ENCODE measurements around the gene DRAP1. TPM values are rescaled to one million over a fixed set of nuclear protein-coding genes. Genes with fewer than 3 reads are reported as not detected.

DRAP1 gene
- total RNA-seq, 4 donors from 2014 or later: 64.5 to 134 (median 93.3) TPM

DNA sequence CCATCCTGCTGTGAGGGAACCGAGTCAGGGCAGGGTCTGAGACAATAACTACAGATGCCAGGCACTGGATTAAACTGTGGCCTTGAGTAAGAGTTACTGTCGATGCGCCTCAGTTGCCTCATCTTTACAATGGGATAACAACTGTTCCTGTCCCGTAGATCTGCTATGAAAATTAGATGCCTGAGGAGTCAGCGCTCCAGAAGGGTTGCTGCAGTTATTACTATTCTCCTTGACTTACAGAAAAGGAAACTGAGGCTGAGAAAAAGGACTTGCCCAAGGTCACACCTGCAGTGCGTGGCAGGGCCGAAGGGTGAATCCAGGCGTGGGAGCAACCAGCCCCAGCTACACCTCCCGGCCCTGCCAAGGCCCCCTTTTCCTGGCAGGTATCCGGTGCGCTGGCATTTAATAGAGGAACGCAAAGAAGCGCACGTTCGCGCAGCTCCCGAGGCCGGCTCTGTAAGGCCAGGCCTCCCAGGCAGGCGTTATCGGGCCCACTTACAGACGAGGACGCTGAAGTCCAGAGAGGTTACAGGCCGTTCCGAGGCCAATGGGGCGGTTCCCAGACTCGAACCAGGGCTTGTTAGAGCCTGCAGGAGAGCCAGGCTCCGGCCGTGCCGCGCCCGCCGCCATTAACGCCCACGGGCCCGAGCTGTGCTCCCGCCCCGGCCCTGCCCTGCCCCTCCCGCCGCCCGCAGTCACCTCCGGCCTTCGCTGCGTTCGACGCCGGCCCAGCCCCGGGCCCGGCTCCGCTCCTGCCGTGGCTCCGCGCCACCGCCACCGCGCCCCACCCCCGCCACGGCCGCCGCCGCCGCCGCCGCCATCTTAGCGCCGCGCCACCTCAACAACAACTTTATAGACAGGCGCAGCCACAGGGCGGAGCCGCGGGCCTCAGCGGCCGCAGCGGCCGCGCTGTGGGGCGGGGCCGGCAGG lies 750 bp upstream of the DRAP1 start, which contains the start of gene C11orf68:
Gene C11orf68 (minus strand): TSS at position 852 of the 930 bp plus-strand sequence. CDS start 31 bp downstream, at position 821.
- TF ChIP-seq, protein P1, sequence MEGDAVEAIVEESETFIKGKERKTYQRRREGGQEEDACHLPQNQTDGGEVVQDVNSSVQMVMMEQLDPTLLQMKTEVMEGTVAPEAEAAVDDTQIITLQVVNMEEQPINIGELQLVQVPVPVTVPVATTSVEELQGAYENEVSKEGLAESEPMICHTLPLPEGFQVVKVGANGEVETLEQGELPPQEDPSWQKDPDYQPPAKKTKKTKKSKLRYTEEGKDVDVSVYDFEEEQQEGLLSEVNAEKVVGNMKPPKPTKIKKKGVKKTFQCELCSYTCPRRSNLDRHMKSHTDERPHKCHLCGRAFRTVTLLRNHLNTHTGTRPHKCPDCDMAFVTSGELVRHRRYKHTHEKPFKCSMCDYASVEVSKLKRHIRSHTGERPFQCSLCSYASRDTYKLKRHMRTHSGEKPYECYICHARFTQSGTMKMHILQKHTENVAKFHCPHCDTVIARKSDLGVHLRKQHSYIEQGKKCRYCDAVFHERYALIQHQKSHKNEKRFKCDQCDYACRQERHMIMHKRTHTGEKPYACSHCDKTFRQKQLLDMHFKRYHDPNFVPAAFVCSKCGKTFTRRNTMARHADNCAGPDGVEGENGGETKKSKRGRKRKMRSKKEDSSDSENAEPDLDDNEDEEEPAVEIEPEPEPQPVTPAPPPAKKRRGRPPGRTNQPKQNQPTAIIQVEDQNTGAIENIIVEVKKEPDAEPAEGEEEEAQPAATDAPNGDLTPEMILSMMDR (IDR thresholded peaks at IDR 0.05): peak in 1 of 5 experiments; percentile 18
- TF ChIP-seq EP300 (IDR thresholded peaks at IDR 0.05) (peak in 1 of 2 donors; percentile 65), POLR2A (IDR thresholded peaks at IDR 0.05) (peak; percentile 48 to 69)
- Histone ChIP-seq H3K9me3 (no peaks in the 10 kb centered on the region), H3K36me3 (peaks cover 0 to 23% (median 4%) of the 10 kb centered on the region in 3 donors), H3K27ac (peak within 1 kb of the TSS; percentile 84 to 98 (median 96)), H3K27me3 (no peaks in the 10 kb centered on the region), H3K4me3 (peak within 1 kb of the TSS; percentile 76 to 99 (median 88)), H3K4me1 (peaks cover 4 to 56% (median 42%) of the 10 kb centered on the region in 4 donors)
- no peak for DNase-seq (ENCODE audit: low spot score in 2 of 2)
- 5 to 26% methylated on average over 13 to 58 of the region's 77 CpGs for WGBS, 2 donors

DNA sequence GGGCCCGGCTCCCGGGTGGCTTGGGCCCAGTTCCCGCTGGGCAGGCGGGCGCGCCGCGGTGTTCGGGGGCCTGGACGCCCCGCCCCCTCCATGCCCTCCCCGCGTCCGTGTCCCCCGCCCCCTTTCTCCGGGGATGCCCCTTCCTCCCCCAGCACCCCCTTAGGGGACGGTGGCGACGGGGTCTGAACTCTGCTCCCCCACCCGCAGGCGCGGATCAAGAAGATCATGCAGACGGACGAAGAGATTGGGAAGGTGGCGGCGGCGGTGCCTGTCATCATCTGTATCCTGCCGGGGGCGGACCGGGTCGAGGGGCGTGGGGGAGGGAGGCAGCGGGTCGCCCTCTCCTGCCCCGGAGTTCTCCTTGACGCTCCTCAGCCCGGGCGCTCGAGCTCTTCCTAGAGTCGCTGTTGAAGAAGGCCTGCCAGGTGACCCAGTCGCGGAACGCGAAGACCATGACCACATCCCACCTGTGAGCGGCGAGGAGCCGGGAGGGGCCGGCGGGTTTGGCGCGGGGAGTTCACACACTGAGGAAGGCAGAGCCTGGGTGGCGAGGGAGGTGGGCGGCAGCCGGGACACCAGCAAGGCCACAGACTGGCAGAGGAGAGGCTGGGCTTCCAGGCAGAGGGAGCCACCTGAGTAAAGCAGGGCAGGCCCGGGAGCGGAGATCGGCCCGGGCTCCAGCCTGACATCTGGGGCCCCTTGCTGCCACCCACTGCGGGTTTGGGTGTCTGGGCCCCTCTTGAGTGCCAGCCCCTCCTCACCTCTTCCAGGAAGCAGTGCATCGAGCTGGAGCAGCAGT lies 546 bp downstream of the DRAP1 start:
- Histone ChIP-seq H3K9me3 (no peaks in the 10 kb centered on the region), H3K4me1 (peaks cover 4 to 52% (median 41%) of the 10 kb centered on the region in 4 donors), H3K4me3 (peak overlapping the region; percentile 60 to 86 (median 72)), H3K27me3 (no peaks in the 10 kb centered on the region), H3K36me3 (peaks cover 0 to 33% (median 4%) of the 10 kb centered on the region in 3 donors), H3K27ac (peak overlapping the region in 3 of 4 donors; percentile 83 to 91 (median 87))
- no peak for DNase-seq (ENCODE audit: low spot score in 2 of 2)
- TF ChIP-seq EP300 (IDR thresholded peaks at IDR 0.05): no peak
- peak in 1 of 2 donors; percentile 4 for TF ChIP-seq POLR2A (IDR thresholded peaks at IDR 0.05)
- 0 to 1% methylated on average over 43 to 55 of the region's 60 CpGs for WGBS, 2 donors

DNA sequence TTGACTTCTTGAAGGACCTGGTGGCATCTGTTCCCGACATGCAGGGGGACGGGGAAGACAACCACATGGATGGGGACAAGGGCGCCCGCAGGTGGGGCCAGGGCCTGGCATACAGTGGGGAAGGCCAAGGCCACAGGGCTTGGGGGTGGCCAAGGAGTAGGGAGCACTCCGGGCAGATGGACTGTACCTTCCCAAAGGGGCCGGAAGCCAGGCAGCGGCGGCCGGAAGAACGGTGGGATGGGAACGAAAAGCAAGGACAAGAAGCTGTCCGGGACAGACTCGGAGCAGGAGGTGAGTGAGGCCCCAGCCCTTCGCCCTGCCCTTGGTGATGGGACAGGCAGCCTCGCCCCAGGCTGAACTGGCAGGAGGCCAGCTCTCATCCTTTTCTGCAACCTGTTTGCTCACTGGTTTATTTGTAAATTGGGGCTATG lies 1.2 kb downstream of the DRAP1 start:
- DNase-seq (ENCODE audit: low spot score in 2 of 2): no peak
- Histone ChIP-seq H3K36me3 (peaks cover 0 to 35% (median 4%) of the 10 kb centered on the region in 3 donors), H3K9me3 (no peaks in the 10 kb centered on the region), H3K27me3 (no peaks in the 10 kb centered on the region), H3K27ac (peak overlapping the region in 2 of 4 donors; percentile 83 to 87), H3K4me3 (peak overlapping the region; percentile 60 to 86 (median 72)), H3K4me1 (peaks cover 4 to 46% (median 36%) of the 10 kb centered on the region in 4 donors)
- 50 to 65% methylated on average over 15 of the region's 15 CpGs for WGBS, 2 donors
- TF ChIP-seq POLR2A (IDR thresholded peaks at IDR 0.05) (no peak), EP300 (IDR thresholded peaks at IDR 0.05) (no peak)
- TF ChIP-seq, protein P1 (IDR thresholded peaks at IDR 0.05): no peak

DNA sequence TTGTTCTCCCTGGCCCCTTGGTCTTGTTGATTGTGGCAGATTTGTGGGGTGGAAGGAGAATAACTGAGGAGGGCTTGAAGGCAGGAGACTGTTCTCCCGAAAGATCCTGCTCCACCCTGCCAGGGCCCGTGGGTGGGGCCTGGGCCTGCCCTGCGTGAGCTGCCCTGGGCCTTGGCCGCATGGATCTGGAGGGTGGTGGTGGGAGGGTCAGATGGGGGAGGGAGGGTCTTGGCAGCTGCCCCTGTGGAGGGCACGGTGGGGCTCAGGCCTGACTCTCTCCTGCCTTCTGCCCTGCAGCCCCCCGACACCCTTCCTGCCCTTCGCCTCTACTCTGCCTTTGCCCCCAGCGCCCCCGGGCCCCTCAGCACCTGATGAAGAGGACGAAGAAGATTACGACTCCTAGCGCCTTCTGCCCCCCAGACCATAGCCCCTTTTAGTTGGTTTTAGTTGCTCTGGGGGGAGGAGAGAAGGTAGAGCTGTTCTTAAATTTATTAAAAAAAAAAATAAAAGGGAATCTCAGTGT lies 1.9 kb downstream of the DRAP1 start:
- Histone ChIP-seq H3K27ac (peak overlapping the region in 1 of 4 donors; percentile 87), H3K27me3 (no peaks in the 10 kb centered on the region), H3K36me3 (peaks cover 0 to 35% (median 4%) of the 10 kb centered on the region in 3 donors), H3K4me3 (peak overlapping the region in 1 of 4 donors; percentile 86), H3K4me1 (peaks cover 4 to 39% (median 30%) of the 10 kb centered on the region in 4 donors), H3K9me3 (no peaks in the 10 kb centered on the region)
- no peak for DNase-seq (ENCODE audit: low spot score in 2 of 2)
- 65 to 76% methylated on average over 12 of the region's 12 CpGs for WGBS, 2 donors
- TF ChIP-seq, protein P1 (IDR thresholded peaks at IDR 0.05): no peak
- TF ChIP-seq EP300 (IDR thresholded peaks at IDR 0.05) (no peak), POLR2A (IDR thresholded peaks at IDR 0.05) (no peak)

DNA sequence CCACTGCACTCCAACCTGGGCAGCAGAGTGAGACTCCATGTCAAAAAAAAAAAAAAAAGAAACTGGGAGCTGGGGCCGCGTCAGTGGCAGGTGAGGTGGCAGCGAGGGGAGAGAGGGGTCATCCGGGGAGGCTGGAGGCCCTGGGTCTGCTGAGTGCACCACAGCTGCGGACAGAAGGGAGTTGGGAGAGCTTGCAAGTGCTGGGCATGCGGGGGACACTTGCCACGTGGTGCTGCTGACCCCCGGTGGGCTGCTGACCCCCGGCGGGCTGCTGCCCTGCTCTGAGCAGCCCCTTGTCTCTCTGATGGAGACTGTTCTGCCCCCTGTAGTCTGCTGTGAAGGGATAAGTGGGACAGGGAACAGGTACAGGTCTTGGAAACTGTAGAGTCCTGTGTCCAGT lies 2.6 kb downstream of the DRAP1 start:
- no peak for DNase-seq (ENCODE audit: low spot score in 2 of 2)
- TF ChIP-seq, protein P1 (IDR thresholded peaks at IDR 0.05): no peak
- no peak for TF ChIP-seq EP300 (IDR thresholded peaks at IDR 0.05)
- no peak for TF ChIP-seq POLR2A (IDR thresholded peaks at IDR 0.05)
- H3K27ac ChIP-seq: no peak overlapping the region
- H3K9me3 ChIP-seq: no peaks in the 10 kb centered on the region
- WGBS, 2 donors: 87 to 90% methylated on average over 10 of the region's 10 CpGs
- peaks cover 4 to 31% (median 23%) of the 10 kb centered on the region in 4 donors for H3K4me1 ChIP-seq
- peaks cover 0 to 34% (median 4%) of the 10 kb centered on the region in 3 donors for H3K36me3 ChIP-seq
- H3K4me3 ChIP-seq: no peak overlapping the region
- H3K27me3 ChIP-seq: no peaks in the 10 kb centered on the region
